Hematopoietic multipotent progenitor cell treated with erythropoietin and hydrocortisone succinate and interleukin-3 and kit ligand, for 15 days (in vitro differentiated cells): ENCODE measurements around the gene PLK5.
"Not testable (repeated sequence)": the region's sequence is repeated elsewhere in the genome, so short reads cannot be mapped to it uniquely, and the experiment has no call there.

Experiments
- DNase-seq: peaks from one replicate; pipeline ENCODE4 v3.0.0-alpha.2; 2015; ENCODE audit warnings: low spot score

PLK5 gene

GRCh38 chr19:1491114-1491848 lies 32.6 kb upstream of the PLK5 start, which contains the start of gene REEP6:
Gene REEP6, plus strand, starts transcription at chr19:1491181. Its CDS starts 89 bp downstream, at chr19:1491270.
- no peak for DNase-seq

- DNase-seq, result no peak
Measured at GRCh38 chr19:1491849-1492170, 32.1 kb upstream of the PLK5 start.

GRCh38 chr19:1492474-1493006 lies 31.3 kb upstream of the PLK5 start:
- DNase-seq, result no peak

- no peak for DNase-seq
Measured at GRCh38 chr19:1494115-1494815, 29.6 kb upstream of the PLK5 start.

- DNase-seq, result no peak
Measured at GRCh38 chr19:1495051-1495798, 28.7 kb upstream of the PLK5 start.

GRCh38 chr19:1495799-1496713 lies 27.8 kb upstream of the PLK5 start:
- DNase-seq, result no peak

- no peak for DNase-seq
Measured at GRCh38 chr19:1496714-1497577, 26.9 kb upstream of the PLK5 start.

- DNase-seq, result no peak
Measured at GRCh38 chr19:1497578-1498235, 26.2 kb upstream of the PLK5 start.

GRCh38 chr19:1499231-1499630 lies 24.6 kb upstream of the PLK5 start:
- not testable (repeated sequence) for DNase-seq

- DNase-seq, result no peak
Measured at GRCh38 chr19:1501200-1501595, 22.7 kb upstream of the PLK5 start.

- no peak for DNase-seq
Measured at GRCh38 chr19:1502433-1503088, 21.3 kb upstream of the PLK5 start.

- DNase-seq, result peak; percentile 38
Measured at GRCh38 chr19:1503089-1503924, 20.6 kb upstream of the PLK5 start.

- DNase-seq, result no peak
Measured at GRCh38 chr19:1503925-1504773, 19.7 kb upstream of the PLK5 start.

GRCh38 chr19:1505012-1505411 lies 18.9 kb upstream of the PLK5 start:
- DNase-seq, result no peak

GRCh38 chr19:1505991-1506881 lies 17.6 kb upstream of the PLK5 start:
- DNase-seq, result no peak

GRCh38 chr19:1507192-1507660 lies 16.7 kb upstream of the PLK5 start:
- DNase-seq, result no peak
